Endothelial cell (in vitro differentiated cells): ENCODE measurements around the gene BCKDHA. TPM values are rescaled to one million over a fixed set of nuclear protein-coding genes. Genes with fewer than 3 reads are reported as not detected.
"Not testable (repeated sequence)": the region's sequence is repeated elsewhere in the genome, so short reads cannot be mapped to it uniquely, and the experiment has no call there.

Experiments
- DNase-seq: peaks from one replicate; pipeline ENCODE4 v3.0.0; 2021; ENCODE audit warnings: low spot score
- H3K27ac Mint-ChIP-seq: one replicate; pipeline ENCODE4 v1.8.0; 2021; ENCODE audit warnings: mixed read lengths, inconsistent platforms; ENCODE audit not compliant: unreplicated experiment
- H3K27me3 Mint-ChIP-seq: one replicate; pipeline ENCODE4 v1.8.0; 2021; ENCODE audit warnings: mild to moderate bottlenecking, moderate library complexity, mixed read lengths, inconsistent platforms; ENCODE audit not compliant: unreplicated experiment
- H3K36me3 Mint-ChIP-seq: one replicate; pipeline ENCODE4 v1.8.0; 2021; ENCODE audit warnings: mild to moderate bottlenecking, low read depth, mixed read lengths, inconsistent platforms; ENCODE audit not compliant: unreplicated experiment
- H3K4me1 Mint-ChIP-seq: one replicate; pipeline ENCODE4 v1.8.0; 2021; ENCODE audit warnings: mild to moderate bottlenecking, mixed read lengths, inconsistent platforms; ENCODE audit not compliant: unreplicated experiment
- H3K4me3 Mint-ChIP-seq: one replicate; pipeline ENCODE4 v1.8.0; 2021; ENCODE audit warnings: mild to moderate bottlenecking, mixed read lengths, inconsistent platforms; ENCODE audit not compliant: unreplicated experiment
- H3K9me3 Mint-ChIP-seq: one replicate; pipeline ENCODE4 v1.8.0; 2021; ENCODE audit warnings: mixed read lengths, inconsistent platforms; ENCODE audit not compliant: unreplicated experiment
- CTCF ChIP-seq: fragments of 200-600 bp; sonication (generic); IDR thresholded peaks from one replicate; pipeline ENCODE4 v1.5.0; 2021; ENCODE audit warnings: antibody characterized with exemption; ENCODE audit not compliant: unreplicated experiment
- total RNA-seq: library from RNA; stranded (reverse); fragmentation: NEBNext Ultra II Directional; extraction: Animal tissue kit (Norgen Biotek cat#: 25700); gene quantifications from one replicate; pipeline ENCODE4 v1.2.1, GENCODE V29; 2021; ENCODE audit not compliant: unreplicated experiment

BCKDHA gene
- total RNA-seq, 1 donor from 2014 or later = 25.0 TPM

- Mint-ChIP-seq H3K27me3 (peaks cover 2% of the 10 kb centered on the region), H3K4me3 (peak overlapping the region; percentile 48), H3K9me3 (no peaks in the 10 kb centered on the region), H3K36me3 (peaks cover 31% of the 10 kb centered on the region), H3K27ac (no peak overlapping the region), H3K4me1 (peaks cover 30% of the 10 kb centered on the region)
- no peak for TF ChIP-seq CTCF
- DNase-seq = no peak
Measured at GRCh38 chr19:41455936-41456335, 58.3 kb downstream of the BCKDHA start.

GRCh38 chr19:41456342-41456918 lies 58.8 kb downstream of the BCKDHA start:
- peak overlapping the region; percentile 44 for H3K27ac Mint-ChIP-seq
- H3K9me3 Mint-ChIP-seq = no peaks in the 10 kb centered on the region
- no peak overlapping the region for H3K4me3 Mint-ChIP-seq
- TF ChIP-seq CTCF = no peak
- no peak for DNase-seq
- H3K4me1 Mint-ChIP-seq = peaks cover 30% of the 10 kb centered on the region
- peaks cover 2% of the 10 kb centered on the region for H3K27me3 Mint-ChIP-seq
- peaks cover 31% of the 10 kb centered on the region for H3K36me3 Mint-ChIP-seq

GRCh38 chr19:41457241-41457640 lies 59.6 kb downstream of the BCKDHA start:
- TF ChIP-seq CTCF = no peak
- no peak for DNase-seq
- peak overlapping the region; percentile 54 for H3K4me3 Mint-ChIP-seq
- H3K36me3 Mint-ChIP-seq = peaks cover 35% of the 10 kb centered on the region
- no peaks in the 10 kb centered on the region for H3K9me3 Mint-ChIP-seq
- H3K4me1 Mint-ChIP-seq = peaks cover 31% of the 10 kb centered on the region
- peaks cover 2% of the 10 kb centered on the region for H3K27me3 Mint-ChIP-seq
- peak overlapping the region; percentile 73 for H3K27ac Mint-ChIP-seq

GRCh38 chr19:41462497-41462896 lies 64.9 kb downstream of the BCKDHA start:
- no peak for DNase-seq
- peaks cover 6% of the 10 kb centered on the region for H3K9me3 Mint-ChIP-seq
- peak overlapping the region; percentile 47 for H3K4me3 Mint-ChIP-seq
- H3K27ac Mint-ChIP-seq = no peak overlapping the region
- peaks cover 15% of the 10 kb centered on the region for H3K4me1 Mint-ChIP-seq
- H3K36me3 Mint-ChIP-seq = peaks cover 59% of the 10 kb centered on the region
- no peak for TF ChIP-seq CTCF
- H3K27me3 Mint-ChIP-seq = peaks cover 5% of the 10 kb centered on the region

GRCh38 chr19:41463257-41464256 lies 65.9 kb downstream of the BCKDHA start:
- not testable (repeated sequence) for H3K9me3 Mint-ChIP-seq, DNase-seq, H3K4me1 Mint-ChIP-seq, H3K27ac Mint-ChIP-seq, H3K27me3 Mint-ChIP-seq
- Mint-ChIP-seq H3K4me3 (peak overlapping the region; percentile 52), H3K36me3 (peaks cover 55% of the 10 kb centered on the region)

Other genes with a start within 250 kb of the BCKDHA start
- 17.5 TPM for gene CYP2S1, start 204.6 kb upstream of the BCKDHA start, total RNA-seq
- 5.5 TPM for gene AXL, start 178.6 kb upstream of the BCKDHA start, total RNA-seq
- gene HNRNPUL1, start 133.4 kb upstream of the BCKDHA start, total RNA-seq = 259 TPM
- 28.6 TPM for gene CCDC97, start 87.6 kb upstream of the BCKDHA start, total RNA-seq
- gene TGFB1, start 43.9 kb upstream of the BCKDHA start, total RNA-seq = 193 TPM
- 6.8 TPM for gene B9D2, start 33.7 kb upstream of the BCKDHA start, total RNA-seq
- gene TMEM91, start 21.3 kb upstream of the BCKDHA start, total RNA-seq = 7.6 TPM
- gene EXOSC5, start 459 bp upstream of the BCKDHA start, total RNA-seq = 15.2 TPM
- 10.7 TPM for gene B3GNT8, start 29.6 kb downstream of the BCKDHA start, total RNA-seq
- gene DMAC2, start 42.1 kb downstream of the BCKDHA start, total RNA-seq = 75.5 TPM
- gene ERICH4, start 45.3 kb downstream of the BCKDHA start, total RNA-seq = not detected
- gene CEACAM21, start 178.3 kb downstream of the BCKDHA start, total RNA-seq = 74.1 TPM
- gene CEACAM4, start 229.3 kb downstream of the BCKDHA start, total RNA-seq = not detected